Adrenal gland (tissue), 19 donors: ENCODE data around the gene TFR2. TPM values are rescaled to one million over a fixed set of nuclear protein-coding genes. Genes with fewer than 3 reads are reported as not detected.
A peak's percentile ranks its signal among the peaks of the same experiment; 100 is the strongest.

ENCODE experiments used
- DNase-seq, 7 donors: peaks; one replicate each; pipeline ENCODE4 v3.0.0-alpha.2; 2019 to 2020
- H3K27ac ChIP-seq, 5 donors: fragments of 200-600 bp; sonication (generic) in 4 of 5; 1 replicate in 3 of 5; 2 replicates in 2 of 5; pipeline versions ENCODE4 v1.5.1 to v1.8.0; 2016 to 2020; ENCODE audit warnings: mild to moderate bottlenecking in 1 of 5
- H3K27me3 ChIP-seq: fragments of 200-600 bp; 2 replicates; pipeline ENCODE4 v1.8.0; 2021
- H3K36me3 ChIP-seq, 2 donors: fragments of 200-600 bp; replicated peaks in 1 of 2; 1 replicate in 1 of 2; 2 replicates in 1 of 2; pipeline versions ENCODE4 v1.5.1 to v1.8.0; 2018 to 2022
- H3K4me1 ChIP-seq, 2 donors: fragments of 200-600 bp; replicated peaks in 1 of 2; 1 replicate in 1 of 2; 2 replicates in 1 of 2; pipeline versions ENCODE4 v1.5.1 to v1.8.0; 2018 to 2021
- H3K4me3 ChIP-seq, 4 donors: fragments of 200-600 bp; sonication (generic) in 3 of 4; one replicate each; pipeline ENCODE4 v1.5.1; 2016 to 2018
- H3K9me3 ChIP-seq, 3 donors: fragments of 200-600 bp; sonication (generic) in 1 of 3; replicated peaks in 1 of 3; 1 replicate in 2 of 3; 2 replicates in 1 of 3; pipeline versions ENCODE4 v1.5.1 to v1.8.0; 2016 to 2021
- CTCF ChIP-seq, 6 experiments: fragments of 450-650 bp in 4 of 6; fragments of 200-600 bp in 2 of 6; sonication (generic) in 1 of 6; IDR thresholded peaks; 1 replicate in 5 of 6; 2 replicates in 1 of 6; pipeline versions ENCODE4 v1.5.1 to v1.8.0; 2016 to 2021; ENCODE audit warnings: antibody characterized with exemption in 6 of 6, mild to moderate bottlenecking in 2 of 6, moderate library complexity in 1 of 6
- POLR2A ChIP-seq, 2 donors: fragments of 450-650 bp; IDR thresholded peaks; one replicate each; pipeline ENCODE4 v1.6.1; 2017; ENCODE audit warnings: antibody characterized with exemption in 2 of 2, mild to moderate bottlenecking in 2 of 2, moderate library complexity in 1 of 2
- whole genome bisulfite sequencing, 4 donors: extraction: QIAGEN DNeasy Blood & Tissue Kit in 2 of 4; methylation state at CpG; one replicate each; pipeline versions ENCODE4 v1.1.5 to v1.1.7; 2013 to 2017; 5-methylcytosine and 5-hydroxymethylcytosine counted together
- intact Hi-C, 2 donors: fragments of 100-400 bp; cut with DNase I; formaldehyde crosslinking; loops; one replicate each; pipeline versions ENCODE4 v1.14.1 to v1.15.0; 2022 to 2023
- long read RNA-seq, 10 donors: library from polyadenylated mRNA in 3 of 10; unstranded in 2 of 10; stranded (forward) in 1 of 10; transcript quantifications; one replicate each; pipeline ENCODE4 v2.0.0 and lab custom pipeline, GENCODE V29; 2021 to 2026
- polyA plus RNA-seq, 3 donors: library from polyadenylated mRNA; stranded (reverse); fragments of 200-250 nt in 2 of 3; fragments of 350-450 nt in 1 of 3; fragmentation: Illumina TruSeq in 1 of 3; extraction: RNeasy Lipid Tissue Mini Kit (QIAGEN cat#74804) in 1 of 3; gene quantifications; one replicate each; pipeline ENCODE4 v1.2.3, GENCODE V29; 2013 to 2014
- total RNA-seq, 9 donors: library from RNA; depleted of rRNA in 4 of 9; stranded (reverse); fragments of >200 nt in 4 of 9; fragments of 120-200 nt in 1 of 9; fragmentation: NEBNext Ultra II Directional in 1 of 9; extraction: Animal tissue kit (Norgen Biotek cat#: 25700) in 1 of 9; gene quantifications; one replicate each; pipeline versions ENCODE4 v1.1.0 to v1.2.4, GENCODE V29; 2013 to 2023
- donor health status: healthy with polysubstance abuse.
- donor health status: Bipolar disorder and iron deficiency.
- donor health status: DM: yes; HTN: yes; CAD: no.
- donor health status: DM: no; HTN: no; CAD: no.
- donor health status: DM: no; HTN: no; CAD: no.
- donor health status: DM: yes; HTN: yes; CAD: no.

Gene TFR2
- 1 to 10 TPM in 5 of 9 donors, under 1 TPM in 4; 0.24 to 6.7 (median 1.4) TPM for total RNA-seq
- polyA plus RNA-seq = 1 to 10 TPM in 2 of 3 donors, under 1 TPM in 1; 0.88 to 2.1 (median 1.1) TPM
- long read RNA-seq, donor 1, partial matches to known transcripts = 173 of 251 reads
- long read RNA-seq, donor 1, other reads (novel, unspliced or antisense) = 76 of 251 reads
- long read RNA-seq, donor 2, partial matches to known transcripts = 0 of 3 reads
- long read RNA-seq, donor 2, other reads (novel, unspliced or antisense) = 0 of 3 reads
- long read RNA-seq, donor 3 = 0 reads
- long read RNA-seq, donor 4, partial matches to known transcripts = 0 of 1 reads
- long read RNA-seq, donor 4, other reads (novel, unspliced or antisense) = 1 of 1 reads
- long read RNA-seq, donor 5, partial matches to known transcripts = 1 of 5 reads
- long read RNA-seq, donor 5, other reads (novel, unspliced or antisense) = 1 of 5 reads
- long read RNA-seq, donor 6 = 0 reads
- long read RNA-seq, donor 7 = 0 reads
- long read RNA-seq, donor 8, partial matches to known transcripts = 221 of 401 reads
- long read RNA-seq, donor 8, other reads (novel, unspliced or antisense) = 178 of 401 reads
- long read RNA-seq, donor 9, partial matches to known transcripts = 49 of 49 reads
- long read RNA-seq, donor 9, other reads (novel, unspliced or antisense) = 0 of 49 reads
- long read RNA-seq, donor 10, partial matches to known transcripts = 0 of 1 reads
- long read RNA-seq, donor 10, other reads (novel, unspliced or antisense) = 0 of 1 reads

DNA sequence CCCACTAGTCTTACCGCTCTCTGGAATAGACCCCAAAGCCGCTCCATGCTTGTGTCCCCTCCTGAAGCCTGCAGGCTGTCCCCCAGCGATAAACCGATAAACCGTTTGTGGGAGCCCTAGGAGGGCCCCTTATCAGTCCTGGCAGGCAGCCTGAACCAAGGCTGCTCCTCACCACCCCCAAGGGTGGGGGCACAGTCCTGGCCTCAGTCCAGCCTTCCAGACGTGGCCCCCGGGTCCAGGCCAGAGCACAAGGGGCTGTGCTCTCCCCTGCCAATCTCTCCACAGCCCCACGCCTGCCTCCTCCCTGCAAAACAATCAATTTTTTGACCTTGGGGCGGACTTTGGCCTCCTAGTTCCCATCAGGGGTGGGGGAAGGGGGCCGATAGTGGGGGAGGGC is at the start of gene TFR2:
Gene TFR2 (minus strand): TSS at position 90 of the 397 bp plus-strand sequence. CDS start 43 bp downstream, at position 47.
- WGBS, 4 donors = 0 to 45% (median 29%) methylated on average over 1 to 10 of the region's 10 CpGs
- Histone ChIP-seq H3K9me3 (no peaks in the 10 kb centered on the region), H3K4me1 (no peaks in the 10 kb centered on the region), H3K36me3 (no peaks in the 10 kb centered on the region), H3K4me3 (no peak within 1 kb of the TSS), H3K27ac (no peak within 1 kb of the TSS), H3K27me3 (no peaks in the 10 kb centered on the region)
- no peak for TF ChIP-seq POLR2A (IDR thresholded peaks at IDR 0.05)
- no peak for TF ChIP-seq CTCF (IDR thresholded peaks at IDR 0.05)
- intact Hi-C loops = no loop called here
- DNase-seq = no peak

DNA sequence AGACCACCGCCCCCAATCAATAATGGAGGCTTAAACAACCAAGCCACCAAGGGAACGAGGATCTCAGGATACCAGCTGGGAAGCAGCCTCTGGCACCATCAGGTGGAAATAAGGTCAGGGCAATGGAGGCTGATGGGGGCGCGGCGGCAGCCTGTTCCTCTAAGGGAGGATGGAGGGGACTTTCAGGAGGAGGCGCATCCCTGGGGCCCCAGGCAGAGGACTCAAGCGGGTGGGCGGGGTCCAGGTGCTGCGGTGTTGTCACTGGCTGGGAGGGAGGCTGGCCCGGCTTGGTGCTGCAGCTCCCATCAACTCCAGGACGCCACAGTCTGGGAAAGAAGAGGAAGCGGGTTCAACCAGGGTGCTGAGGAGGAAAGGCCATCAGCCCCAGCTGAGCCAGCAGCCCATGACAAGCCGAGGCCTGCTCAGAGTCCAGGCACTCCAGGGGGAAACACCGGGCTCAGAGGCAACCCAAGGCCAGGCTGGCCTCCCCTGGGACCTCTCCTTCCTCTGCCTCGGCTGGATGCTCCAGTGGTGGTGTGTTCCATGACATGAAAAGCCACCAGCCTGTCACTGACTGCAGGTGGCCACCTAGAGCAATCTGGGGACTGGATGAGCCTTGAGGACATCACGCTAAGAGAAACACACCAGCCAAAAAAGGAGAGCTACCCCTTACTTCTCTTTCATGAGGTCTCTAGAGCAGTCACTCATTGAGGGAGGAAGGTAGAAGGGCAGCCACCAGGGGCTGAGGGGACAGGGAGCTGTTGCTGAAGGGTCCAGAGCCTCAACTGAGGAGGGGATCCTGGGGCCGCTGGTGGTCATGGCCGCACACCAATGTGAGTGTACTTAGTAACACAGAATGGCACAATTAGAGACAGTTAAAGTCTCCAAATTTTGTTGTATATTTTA is 48.1 kb upstream of the TFR2 start:
- 75 to 82% (median 79%) methylated on average over 16 to 18 of the region's 18 CpGs for WGBS, 4 donors
- H3K9me3 ChIP-seq = no peaks in the 10 kb centered on the region
- peak in 2 of 7 donors; percentile 23 for DNase-seq
- H3K36me3 ChIP-seq = peaks cover 0 to 43% of the 10 kb centered on the region in 2 donors
- H3K27me3 ChIP-seq = no peaks in the 10 kb centered on the region
- intact Hi-C loops = loop anchor here in 1 of 2 donors (5.0 kb wide), 2 partner anchors 117 to 222 kb away; partner anchors contain the start of gene SAP25
- H3K4me3 ChIP-seq = no peak overlapping the region
- H3K27ac ChIP-seq = peak overlapping the region in 2 of 5 donors; percentile 44 to 69
- peaks cover 19 to 63% of the 10 kb centered on the region in 2 donors for H3K4me1 ChIP-seq
- TF ChIP-seq POLR2A (IDR thresholded peaks at IDR 0.05) (no peak), CTCF (IDR thresholded peaks at IDR 0.05) (no peak)

DNA sequence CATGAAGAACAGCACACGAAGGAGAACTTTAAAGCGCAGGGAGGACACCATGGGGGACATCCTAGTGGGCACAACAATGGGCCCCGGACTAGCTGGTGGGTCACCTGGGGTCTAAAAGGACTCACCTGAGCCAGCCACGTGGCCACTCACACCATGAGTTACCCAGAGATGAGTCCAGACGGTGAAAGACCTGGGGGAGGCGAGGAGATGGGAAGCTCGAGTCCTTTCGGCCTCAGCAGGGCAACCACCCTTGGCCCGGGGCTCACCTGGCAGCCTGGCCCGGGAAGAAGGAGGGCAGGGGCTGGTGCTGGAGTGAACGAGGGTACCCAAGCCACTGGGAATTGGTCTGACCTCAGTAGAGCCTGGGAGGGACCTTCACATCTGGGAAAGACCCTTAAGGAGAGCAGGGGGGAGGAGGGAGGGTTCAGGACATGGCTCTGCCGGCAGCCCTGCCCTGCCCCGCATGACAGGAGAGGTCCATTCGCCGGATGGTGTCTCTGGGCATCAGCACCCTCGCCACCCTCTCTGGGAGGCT is 47.0 kb upstream of the TFR2 start:
- WGBS, 4 donors = 72 to 78% (median 73%) methylated on average over 16 of the region's 16 CpGs
- H3K4me3 ChIP-seq = no peak overlapping the region
- DNase-seq = peak in 1 of 7 donors; percentile 9
- TF ChIP-seq CTCF (IDR thresholded peaks at IDR 0.05) (no peak), POLR2A (IDR thresholded peaks at IDR 0.05) (no peak)
- H3K9me3 ChIP-seq = no peaks in the 10 kb centered on the region
- intact Hi-C loops = loop anchor here in 1 of 2 donors (5.0 kb wide), 2 partner anchors 116 to 221 kb away; partner anchors contain the start of gene SAP25
- no peaks in the 10 kb centered on the region for H3K27me3 ChIP-seq
- H3K27ac ChIP-seq = peak overlapping the region in 3 of 5 donors; percentile 51 to 71 (median 69)
- peaks cover 0 to 54% of the 10 kb centered on the region in 2 donors for H3K36me3 ChIP-seq
- H3K4me1 ChIP-seq = peaks cover 19 to 62% of the 10 kb centered on the region in 2 donors
